ENCODE data around the gene TGM1. TPM values are rescaled to one million over a fixed set of nuclear protein-coding genes. Genes with fewer than 3 reads are reported as not detected.

Gene TGM1
- total RNA-seq, 1 donor from 2014 or later: 10.2 TPM

GRCh38 chr14:24212924-24213865 is 49.8 kb downstream of the TGM1 start, which contains the start of gene CHMP4A:
Gene CHMP4A, minus strand, starts transcription at chr14:24213488. Its CDS starts 49 bp downstream, at chr14:24213439.
- peaks cover 35% of the 10 kb centered on the region for H3K4me1 Mint-ChIP-seq
- H3K9me3 Mint-ChIP-seq: no peaks in the 10 kb centered on the region
- peaks cover 16% of the 10 kb centered on the region for H3K36me3 Mint-ChIP-seq
- TF ChIP-seq CTCF (IDR thresholded peaks at IDR 0.05; ENCODE audit: unreplicated experiment): no peak
- H3K27me3 Mint-ChIP-seq (ENCODE audit: low read depth): no peaks in the 10 kb centered on the region
- H3K4me3 Mint-ChIP-seq: peak within 1 kb of the TSS; percentile 78
- H3K27ac Mint-ChIP-seq: peak within 1 kb of the TSS; percentile 99
- DNase-seq (ENCODE audit: low spot score in 2 of 2, unreplicated experiment in 2 of 2): peak; percentile 90 to 94

- Mint-ChIP-seq H3K9me3 (no peaks in the 10 kb centered on the region), H3K27ac (peak overlapping the region; percentile 56), H3K36me3 (peaks cover 27% of the 10 kb centered on the region), H3K4me1 (peaks cover 34% of the 10 kb centered on the region), H3K27me3 (ENCODE audit: low read depth) (no peaks in the 10 kb centered on the region), H3K4me3 (peak overlapping the region; percentile 78)
- TF ChIP-seq CTCF (IDR thresholded peaks at IDR 0.05; ENCODE audit: unreplicated experiment): no peak
- DNase-seq (ENCODE audit: low spot score in 2 of 2, unreplicated experiment in 2 of 2): no peak
These were observed 51.7 kb downstream of the TGM1 start for GRCh38 chr14:24211311-24211710.

GRCh38 chr14:24207625-24208024 is 55.4 kb downstream of the TGM1 start:
- H3K27ac Mint-ChIP-seq: no peak overlapping the region
- no peak overlapping the region for H3K4me3 Mint-ChIP-seq
- H3K27me3 Mint-ChIP-seq (ENCODE audit: low read depth): no peaks in the 10 kb centered on the region
- H3K9me3 Mint-ChIP-seq: peaks cover 6% of the 10 kb centered on the region
- DNase-seq (ENCODE audit: low spot score in 2 of 2, unreplicated experiment in 2 of 2): no peak
- no peak for TF ChIP-seq CTCF (IDR thresholded peaks at IDR 0.05; ENCODE audit: unreplicated experiment)
- H3K36me3 Mint-ChIP-seq: peaks cover 53% of the 10 kb centered on the region
- H3K4me1 Mint-ChIP-seq: peaks cover 7% of the 10 kb centered on the region

- no peak for TF ChIP-seq CTCF (IDR thresholded peaks at IDR 0.05; ENCODE audit: unreplicated experiment)
- H3K9me3 Mint-ChIP-seq: peaks cover 9% of the 10 kb centered on the region
- no peak overlapping the region for H3K27ac Mint-ChIP-seq
- H3K36me3 Mint-ChIP-seq: peaks cover 58% of the 10 kb centered on the region
- H3K4me3 Mint-ChIP-seq: no peak overlapping the region
- no peak for DNase-seq (ENCODE audit: low spot score in 2 of 2, unreplicated experiment in 2 of 2)
- H3K27me3 Mint-ChIP-seq (ENCODE audit: low read depth): no peaks in the 10 kb centered on the region
- peaks cover 5% of the 10 kb centered on the region for H3K4me1 Mint-ChIP-seq
These were observed 55.8 kb downstream of the TGM1 start for GRCh38 chr14:24207104-24207551.

GRCh38 chr14:24206260-24207103 is 56.5 kb downstream of the TGM1 start:
- DNase-seq (ENCODE audit: low spot score in 2 of 2, unreplicated experiment in 2 of 2): no peak
- Mint-ChIP-seq H3K27ac (no peak overlapping the region), H3K4me3 (no peak overlapping the region), H3K36me3 (peaks cover 62% of the 10 kb centered on the region), H3K4me1 (peaks cover 1% of the 10 kb centered on the region), H3K27me3 (ENCODE audit: low read depth) (no peaks in the 10 kb centered on the region), H3K9me3 (peaks cover 14% of the 10 kb centered on the region)
- TF ChIP-seq CTCF (IDR thresholded peaks at IDR 0.05; ENCODE audit: unreplicated experiment): no peak

Data from mesothelial cell of epicardium (in vitro differentiated cells).